Hepatocyte (in vitro differentiated cells): Measurements from ENCODE around the gene IL12B. TPM values are rescaled to one million over a fixed set of nuclear protein-coding genes. Genes with fewer than 3 reads are reported as not detected.
A peak's percentile ranks its signal among the peaks of the same experiment; 100 is the strongest.

Experiments used
- DNase-seq: peaks from one replicate; pipeline ENCODE4 v3.0.0-alpha.2; 2016; ENCODE audit warnings: low spot score
- H2AFZ ChIP-seq: fragments of 200-600 bp; sonication (generic); 2 replicates; pipeline ENCODE4 v1.6.0; 2016; ENCODE audit warnings: antibody characterized with exemption, mild to moderate bottlenecking
- H3K27ac ChIP-seq: fragments of 200-600 bp; sonication (generic); 2 replicates; pipeline ENCODE4 v1.5.1; 2016; ENCODE audit warnings: mild to moderate bottlenecking
- H3K27me3 ChIP-seq: fragments of 200-600 bp; sonication (generic); 2 replicates; pipeline ENCODE4 v1.6.1; 2016
- H3K36me3 ChIP-seq: fragments of 200-600 bp; sonication (generic); replicated peaks from 2 replicates; pipeline ENCODE4 v1.5.1; 2016; ENCODE audit warnings: low read depth; ENCODE audit not compliant: insufficient read depth
- H3K4me1 ChIP-seq: fragments of 200-600 bp; sonication (generic); 2 replicates; pipeline ENCODE4 v1.5.1; 2016; ENCODE audit warnings: mild to moderate bottlenecking, moderate library complexity; ENCODE audit not compliant: insufficient read depth
- H3K4me2 ChIP-seq: fragments of 200-600 bp; sonication (generic); 2 replicates; pipeline ENCODE4 v1.6.0; 2016
- H3K4me3 ChIP-seq: fragments of 200-600 bp; sonication (generic); 2 replicates; pipeline ENCODE4 v1.5.1; 2016; ENCODE audit warnings: mild to moderate bottlenecking
- H3K79me2 ChIP-seq: fragments of 200-600 bp; sonication (generic); 2 replicates; pipeline ENCODE4 v1.6.0; 2017; ENCODE audit warnings: mild to moderate bottlenecking
- H3K9me2 ChIP-seq: fragments of 200-600 bp; sonication (generic); replicated peaks from 2 replicates; pipeline ENCODE4 v1.6.0; 2017; ENCODE audit warnings: mild to moderate bottlenecking; ENCODE audit not compliant: insufficient read depth
- H3K9me3 ChIP-seq: fragments of 200-600 bp; sonication (generic); 2 replicates; pipeline ENCODE4 v1.5.1; 2016; ENCODE audit warnings: low read depth, mild to moderate bottlenecking
- H4K20me1 ChIP-seq: fragments of 200-600 bp; sonication (generic); 2 replicates; pipeline ENCODE4 v1.6.0; 2016; ENCODE audit warnings: mild to moderate bottlenecking; ENCODE audit not compliant: insufficient read depth, poor library complexity, severe bottlenecking
- CTCF ChIP-seq: fragments of 200-600 bp; sonication (generic); IDR thresholded peaks from 2 replicates; pipeline ENCODE4 v1.5.1; 2016; ENCODE audit warnings: antibody characterized with exemption, mild to moderate bottlenecking; ENCODE audit not compliant: poor library complexity
- EZH2 ChIP-seq: fragments of 200-600 bp; sonication (generic); IDR thresholded peaks from 2 replicates; pipeline ENCODE4 v1.6.1; 2016; ENCODE audit warnings: antibody characterized with exemption, mild to moderate bottlenecking, borderline replicate concordance
- EZH2phosphoT487 ChIP-seq: fragments of 200-600 bp; sonication (generic); IDR thresholded peaks from one replicate; pipeline ENCODE4 v1.6.1; 2018; ENCODE audit warnings: antibody characterized with exemption, mild to moderate bottlenecking, low read depth, moderate library complexity; ENCODE audit not compliant: unreplicated experiment, severe bottlenecking
- WGBS: methylation state at CpG from one replicate; pipeline ENCODE4 v1.1.6; 2016; ENCODE audit warnings: low lambda C conversion rate; ENCODE audit errors: missing lambda C conversion rate; 5-methylcytosine and 5-hydroxymethylcytosine counted together
- polyA plus RNA-seq: library from polyadenylated mRNA; unstranded; fragments of >200 nt; fragmentation: Nextera tagmentation; extraction: Ambion mirVana; gene quantifications from 2 replicates; pipeline ENCODE4 v1.2.1, GENCODE V29; 2016
- total RNA-seq: library from RNA; depleted of rRNA; stranded (reverse); fragments of >200 nt; gene quantifications from 2 replicates; pipeline ENCODE4 v1.2.3, GENCODE V29; 2014

The IL12B gene
- total and polyA plus RNA-seq, 2 experiments from 2014 or later = not detected

GRCh38 chr5:159345861-159346260, 15.6 kb upstream of the IL12B start:
- Histone ChIP-seq H4K20me1 (no peaks in the 10 kb centered on the region), H3K27me3 (no peaks in the 10 kb centered on the region), H2AFZ (no peak overlapping the region), H3K4me3 (no peak overlapping the region), H3K4me1 (peaks cover 7% of the 10 kb centered on the region), H3K36me3 (no peaks in the 10 kb centered on the region), H3K9me3 (no peaks in the 10 kb centered on the region), H3K4me2 (no peak overlapping the region), H3K79me2 (no peaks in the 10 kb centered on the region), H3K27ac (no peak overlapping the region), H3K9me2 (no peaks in the 10 kb centered on the region)
- no peak for DNase-seq
- no peak for TF ChIP-seq CTCF
- no peak for TF ChIP-seq EZH2
- no peak for TF ChIP-seq EZH2phosphoT487
- WGBS = 84% methylated on average over 4 of the region's 4 CpGs

- DNase-seq = no peak
- no peaks in the 10 kb centered on the region for H4K20me1 ChIP-seq
- TF ChIP-seq EZH2phosphoT487 = no peak
- TF ChIP-seq EZH2 = no peak
- no peak for TF ChIP-seq CTCF
- 0% methylated on average over 1 of the region's 1 CpG for WGBS
- no peaks in the 10 kb centered on the region for H3K36me3 ChIP-seq
- no peak overlapping the region for H3K4me2 ChIP-seq
- H3K9me3 ChIP-seq = no peaks in the 10 kb centered on the region
- no peaks in the 10 kb centered on the region for H3K9me2 ChIP-seq
- H2AFZ ChIP-seq = no peak overlapping the region
- H3K27ac ChIP-seq = no peak overlapping the region
- no peak overlapping the region for H3K4me3 ChIP-seq
- peaks cover 7% of the 10 kb centered on the region for H3K4me1 ChIP-seq
- H3K27me3 ChIP-seq = no peaks in the 10 kb centered on the region
- no peaks in the 10 kb centered on the region for H3K79me2 ChIP-seq
Measured at GRCh38 chr5:159345336-159345735, 15.0 kb upstream of the IL12B start.

- H4K20me1 ChIP-seq = no peaks in the 10 kb centered on the region
- no peak overlapping the region for H3K27ac ChIP-seq
- no peaks in the 10 kb centered on the region for H3K79me2 ChIP-seq
- H3K4me3 ChIP-seq = no peak overlapping the region
- no peak for TF ChIP-seq CTCF
- TF ChIP-seq EZH2 = no peak
- no peak for TF ChIP-seq EZH2phosphoT487
- WGBS = 80% methylated on average over 4 of the region's 4 CpGs
- H3K27me3 ChIP-seq = no peaks in the 10 kb centered on the region
- no peaks in the 10 kb centered on the region for H3K9me2 ChIP-seq
- DNase-seq = peak; percentile 19
- no peaks in the 10 kb centered on the region for H3K36me3 ChIP-seq
- H3K9me3 ChIP-seq = no peaks in the 10 kb centered on the region
- H3K4me1 ChIP-seq = peaks cover 7% of the 10 kb centered on the region
- no peak overlapping the region for H3K4me2 ChIP-seq
- no peak overlapping the region for H2AFZ ChIP-seq
Measured at GRCh38 chr5:159343295-159344094, 13.2 kb upstream of the IL12B start.
